Uterus (tissue), 4 donors: ENCODE data around the gene CRY1. TPM values are rescaled to one million over a fixed set of nuclear protein-coding genes. Genes with fewer than 3 reads are reported as not detected.

Experiments used
- DNase-seq, 2 donors: peaks; one replicate each; pipeline ENCODE4 v3.0.0-alpha.2; 2019 to 2020
- H3K27ac ChIP-seq, 2 donors: fragments of 200-600 bp; sonication (generic); 1 replicate in 1 of 2; 2 replicates in 1 of 2; pipeline ENCODE4 v1.5.1; 2016 to 2018
- H3K27me3 ChIP-seq, 2 donors: fragments of 200-600 bp; sonication (generic); one replicate each; pipeline ENCODE4 v1.5.1; 2018 to 2019; ENCODE audit warnings: control low read depth in 1 of 2
- H3K36me3 ChIP-seq, 2 donors: fragments of 200-600 bp; sonication (generic); one replicate each; pipeline ENCODE4 v1.5.1; 2019; ENCODE audit warnings: control low read depth in 1 of 2
- H3K4me1 ChIP-seq, 2 donors: fragments of 200-600 bp; sonication (generic); one replicate each; pipeline ENCODE4 v1.5.1; 2018 to 2019; ENCODE audit warnings: control low read depth in 1 of 2
- H3K4me3 ChIP-seq, 2 donors: fragments of 200-600 bp; sonication (generic); 1 replicate in 1 of 2; 2 replicates in 1 of 2; pipeline ENCODE4 v1.5.1; 2018 to 2019; ENCODE audit warnings: mild to moderate bottlenecking in 1 of 2
- H3K9me3 ChIP-seq, 2 donors: fragments of 200-600 bp; sonication (generic); one replicate each; pipeline ENCODE4 v1.5.1; 2019; ENCODE audit warnings: control low read depth in 1 of 2
- CTCF ChIP-seq, 4 experiments: fragments of 200-600 bp in 2 of 4; fragments of 450-650 bp in 2 of 4; sonication (generic) in 2 of 4; IDR thresholded peaks; one replicate each; pipeline ENCODE4 v1.5.1; 2016 to 2019; ENCODE audit warnings: antibody characterized with exemption in 4 of 4, mild to moderate bottlenecking in 2 of 4, moderate library complexity in 1 of 4
- POLR2A ChIP-seq, 2 donors: fragments of 450-650 bp; IDR thresholded peaks; one replicate each; pipeline ENCODE4 v1.6.1; 2016; ENCODE audit warnings: antibody characterized with exemption in 2 of 2, mild to moderate bottlenecking in 1 of 2, moderate library complexity in 1 of 2
- intact Hi-C: fragments of 100-400 bp; cut with DNase I; formaldehyde crosslinking; loops from one replicate; pipeline ENCODE4 v1.15.1; 2023; ENCODE audit warnings: low total_unique reads
- total RNA-seq, 4 donors: library from RNA; depleted of rRNA in 3 of 4; stranded (reverse); fragments of >200 nt in 3 of 4; gene quantifications; one replicate each; pipeline versions ENCODE4 v1.1.0 to v1.2.4, GENCODE V29; 2014 to 2023
- donor health status: DM: yes; HTN: yes; CAD: no.

Gene CRY1
- total RNA-seq, 4 donors from 2014 or later, result 8.2 to 66.5 (median 35.6) TPM

- Histone ChIP-seq H3K4me1 (no peaks in the 10 kb centered on the region), H3K36me3 (no peaks in the 10 kb centered on the region), H3K27ac (no peak overlapping the region), H3K9me3 (no peaks in the 10 kb centered on the region), H3K4me3 (no peak overlapping the region), H3K27me3 (no peaks in the 10 kb centered on the region)
- intact Hi-C loops, result loop anchor here (10.0 kb wide), 1 partner anchor 113 kb away; the partner anchor contains the start of gene CRY1
- no peak for DNase-seq
- no peak for TF ChIP-seq CTCF (IDR thresholded peaks at IDR 0.05)
- no peak for TF ChIP-seq POLR2A (IDR thresholded peaks at IDR 0.05)
These were observed 111.1 kb downstream of the CRY1 start for GRCh38 chr12:106982229-106982628.

GRCh38 chr12:106981788-106982187 lies 111.6 kb downstream of the CRY1 start:
- Histone ChIP-seq H3K9me3 (no peaks in the 10 kb centered on the region), H3K4me1 (no peaks in the 10 kb centered on the region), H3K27me3 (no peaks in the 10 kb centered on the region), H3K4me3 (no peak overlapping the region), H3K36me3 (no peaks in the 10 kb centered on the region), H3K27ac (no peak overlapping the region)
- no peak for DNase-seq
- intact Hi-C loops, result loop anchor here (10.0 kb wide), 1 partner anchor 113 kb away; the partner anchor contains the start of gene CRY1
- TF ChIP-seq CTCF (IDR thresholded peaks at IDR 0.05), result no peak

- H3K36me3 ChIP-seq, result no peaks in the 10 kb centered on the region
- intact Hi-C loops, result loop anchor here (10.0 kb wide), 1 partner anchor 114 kb away; the partner anchor contains the start of gene CRY1
- H3K4me1 ChIP-seq, result peaks cover 0 to 5% of the 10 kb centered on the region in 2 donors
- H3K27me3 ChIP-seq, result no peaks in the 10 kb centered on the region
- H3K9me3 ChIP-seq, result no peaks in the 10 kb centered on the region
- no peak overlapping the region for H3K4me3 ChIP-seq
- no peak overlapping the region for H3K27ac ChIP-seq
- no peak for DNase-seq
- TF ChIP-seq CTCF (IDR thresholded peaks at IDR 0.05) (no peak), POLR2A (IDR thresholded peaks at IDR 0.05) (no peak)
These were observed 112.4 kb downstream of the CRY1 start for GRCh38 chr12:106980944-106981343.

GRCh38 chr12:106978035-106978800 lies 115.1 kb downstream of the CRY1 start:
- no peaks in the 10 kb centered on the region for H3K9me3 ChIP-seq
- peak overlapping the region; percentile 12 to 32 for H3K27ac ChIP-seq
- no peaks in the 10 kb centered on the region for H3K27me3 ChIP-seq
- DNase-seq, result peak; percentile 38 to 62
- no peak for TF ChIP-seq CTCF (IDR thresholded peaks at IDR 0.05)
- no peak for TF ChIP-seq POLR2A (IDR thresholded peaks at IDR 0.05)
- peaks cover 0 to 5% of the 10 kb centered on the region in 2 donors for H3K4me1 ChIP-seq
- H3K4me3 ChIP-seq, result no peak overlapping the region
- intact Hi-C loops, result no loop called here
- no peaks in the 10 kb centered on the region for H3K36me3 ChIP-seq

- no peaks in the 10 kb centered on the region for H3K27me3 ChIP-seq
- no peak for TF ChIP-seq CTCF (IDR thresholded peaks at IDR 0.05)
- no peak for TF ChIP-seq POLR2A (IDR thresholded peaks at IDR 0.05)
- no peaks in the 10 kb centered on the region for H3K9me3 ChIP-seq
- no peak for DNase-seq
- no peak overlapping the region for H3K4me3 ChIP-seq
- intact Hi-C loops, result no loop called here
- no peak overlapping the region for H3K27ac ChIP-seq
- no peaks in the 10 kb centered on the region for H3K36me3 ChIP-seq
- peaks cover 0 to 5% of the 10 kb centered on the region in 2 donors for H3K4me1 ChIP-seq
These were observed 116.7 kb downstream of the CRY1 start for GRCh38 chr12:106976668-106977067.
